ENCODE data around the gene MRPL1.

DNA sequence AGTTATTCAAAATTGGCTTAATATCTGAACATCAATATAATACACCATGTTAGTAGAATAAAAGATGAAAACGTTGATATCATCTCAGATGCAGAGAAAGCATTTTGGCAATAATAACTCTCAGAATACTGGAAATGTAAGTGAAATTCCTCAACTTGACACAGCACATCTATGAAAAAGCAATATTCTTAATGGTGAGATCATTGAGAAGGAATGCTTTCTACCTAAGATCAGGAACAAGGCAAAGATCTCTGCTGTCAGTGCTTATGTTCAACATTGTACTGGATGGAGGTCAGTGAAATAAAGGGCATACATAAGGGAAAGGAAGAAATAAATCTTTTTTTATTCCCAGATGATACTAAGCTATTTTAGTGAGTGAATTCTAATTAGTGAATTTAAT, 40.6 kb downstream of the MRPL1 start:
- TF ChIP-seq, protein P1, sequence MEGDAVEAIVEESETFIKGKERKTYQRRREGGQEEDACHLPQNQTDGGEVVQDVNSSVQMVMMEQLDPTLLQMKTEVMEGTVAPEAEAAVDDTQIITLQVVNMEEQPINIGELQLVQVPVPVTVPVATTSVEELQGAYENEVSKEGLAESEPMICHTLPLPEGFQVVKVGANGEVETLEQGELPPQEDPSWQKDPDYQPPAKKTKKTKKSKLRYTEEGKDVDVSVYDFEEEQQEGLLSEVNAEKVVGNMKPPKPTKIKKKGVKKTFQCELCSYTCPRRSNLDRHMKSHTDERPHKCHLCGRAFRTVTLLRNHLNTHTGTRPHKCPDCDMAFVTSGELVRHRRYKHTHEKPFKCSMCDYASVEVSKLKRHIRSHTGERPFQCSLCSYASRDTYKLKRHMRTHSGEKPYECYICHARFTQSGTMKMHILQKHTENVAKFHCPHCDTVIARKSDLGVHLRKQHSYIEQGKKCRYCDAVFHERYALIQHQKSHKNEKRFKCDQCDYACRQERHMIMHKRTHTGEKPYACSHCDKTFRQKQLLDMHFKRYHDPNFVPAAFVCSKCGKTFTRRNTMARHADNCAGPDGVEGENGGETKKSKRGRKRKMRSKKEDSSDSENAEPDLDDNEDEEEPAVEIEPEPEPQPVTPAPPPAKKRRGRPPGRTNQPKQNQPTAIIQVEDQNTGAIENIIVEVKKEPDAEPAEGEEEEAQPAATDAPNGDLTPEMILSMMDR (conservative IDR thresholded peaks at IDR 0.05 in 1 of 2, IDR thresholded peaks at IDR 0.05 in 1 of 2; ENCODE audit: extremely low read depth in 1 of 2, insufficient read depth in 1 of 2, low read depth in 1 of 2, low read length in 2 of 2): no peak
- TF ChIP-seq EZH2 (IDR thresholded peaks at IDR 0.05; ENCODE audit: borderline replicate concordance, low read length): no peak

Measured in mammary epithelial cell (primary cell).